IPS-18a (cell line): ENCODE data around the gene GPR155.

Experiments
- H3K27ac ChIP-seq: one replicate; pipeline ENCODE4 v1.5.1; 2013; ENCODE audit warnings: low read length
- H3K27me3 ChIP-seq: one replicate; pipeline ENCODE4 v1.6.1; 2013; ENCODE audit warnings: mild to moderate bottlenecking, low read length; ENCODE audit not compliant: control insufficient read depth, insufficient read depth
- H3K36me3 ChIP-seq: one replicate; pipeline ENCODE4 v1.6.1; 2013; ENCODE audit warnings: low read depth, low read length; ENCODE audit not compliant: control insufficient read depth
- H3K4me1 ChIP-seq: one replicate; pipeline ENCODE4 v1.6.1; 2013; ENCODE audit warnings: low read depth, low read length; ENCODE audit not compliant: control insufficient read depth
- H3K4me3 ChIP-seq: one replicate; pipeline ENCODE4 v1.5.1; 2013; ENCODE audit warnings: low read length
- H3K9ac ChIP-seq: one replicate; pipeline ENCODE4 v1.6.1; 2013; ENCODE audit warnings: mild to moderate bottlenecking, low read length, moderate library complexity
- H3K9me3 ChIP-seq: one replicate; pipeline ENCODE4 v1.6.1; 2013; ENCODE audit warnings: low read depth, low read length; ENCODE audit not compliant: control insufficient read depth

GPR155 gene

GRCh38 chr2:174486563-174487107 is at the start of gene GPR155:
TSS of gene GPR155 (minus strand) at chr2:174487029. CDS start at chr2:174481956, 5,073 bp downstream.
- H3K27ac ChIP-seq: peak within 1 kb of the TSS; percentile 89
- peak within 1 kb of the TSS; percentile 86 for H3K4me3 ChIP-seq
- H3K27me3 ChIP-seq: peaks cover 37% of the 10 kb centered on the region
- no peaks in the 10 kb centered on the region for H3K4me1 ChIP-seq
- H3K9me3 ChIP-seq: no peaks in the 10 kb centered on the region
- H3K9ac ChIP-seq: peak within 1 kb of the TSS; percentile 48
- no peaks in the 10 kb centered on the region for H3K36me3 ChIP-seq

GRCh38 chr2:174535757-174536703 is 49.2 kb upstream of the GPR155 start:
- no peaks in the 10 kb centered on the region for H3K9me3 ChIP-seq
- no peak overlapping the region for H3K4me3 ChIP-seq
- H3K27ac ChIP-seq: no peak overlapping the region
- no peaks in the 10 kb centered on the region for H3K4me1 ChIP-seq
- H3K27me3 ChIP-seq: no peaks in the 10 kb centered on the region
- no peak overlapping the region for H3K9ac ChIP-seq
- H3K36me3 ChIP-seq: no peaks in the 10 kb centered on the region

GRCh38 chr2:174535083-174535482 is 48.3 kb upstream of the GPR155 start:
- H3K27me3 ChIP-seq: no peaks in the 10 kb centered on the region
- H3K4me1 ChIP-seq: no peaks in the 10 kb centered on the region
- H3K27ac ChIP-seq: no peak overlapping the region
- no peak overlapping the region for H3K4me3 ChIP-seq
- no peaks in the 10 kb centered on the region for H3K36me3 ChIP-seq
- H3K9ac ChIP-seq: no peak overlapping the region
- no peaks in the 10 kb centered on the region for H3K9me3 ChIP-seq

GRCh38 chr2:174529916-174530315 is 43.1 kb upstream of the GPR155 start:
- no peak overlapping the region for H3K9ac ChIP-seq
- H3K27ac ChIP-seq: no peak overlapping the region

GRCh38 chr2:174527959-174528358 is 41.1 kb upstream of the GPR155 start:
- H3K27ac ChIP-seq: no peak overlapping the region
- no peak overlapping the region for H3K9ac ChIP-seq
- no peaks in the 10 kb centered on the region for H3K4me1 ChIP-seq
- H3K9me3 ChIP-seq: no peaks in the 10 kb centered on the region
- no peaks in the 10 kb centered on the region for H3K36me3 ChIP-seq
- no peak overlapping the region for H3K4me3 ChIP-seq
- no peaks in the 10 kb centered on the region for H3K27me3 ChIP-seq

More at GRCh38 chr2:174529916-174530315, 43.1 kb upstream of the GPR155 start:
- Histone ChIP-seq H3K4me1 (no peaks in the 10 kb centered on the region), H3K36me3 (no peaks in the 10 kb centered on the region), H3K27me3 (no peaks in the 10 kb centered on the region), H3K9me3 (no peaks in the 10 kb centered on the region), H3K4me3 (no peak overlapping the region)

GRCh38 chr2:174527101-174527721 is 40.4 kb upstream of the GPR155 start:
- Histone ChIP-seq H3K9ac (no peak overlapping the region), H3K9me3 (no peaks in the 10 kb centered on the region), H3K36me3 (no peaks in the 10 kb centered on the region), H3K4me1 (no peaks in the 10 kb centered on the region), H3K27ac (no peak overlapping the region), H3K27me3 (no peaks in the 10 kb centered on the region), H3K4me3 (no peak overlapping the region)

GRCh38 chr2:174524527-174524926 is 37.7 kb upstream of the GPR155 start:
- H3K27ac ChIP-seq: no peak overlapping the region
- H3K36me3 ChIP-seq: no peaks in the 10 kb centered on the region
- no peak overlapping the region for H3K9ac ChIP-seq
- H3K9me3 ChIP-seq: no peaks in the 10 kb centered on the region
- no peaks in the 10 kb centered on the region for H3K27me3 ChIP-seq
- H3K4me3 ChIP-seq: no peak overlapping the region
- no peaks in the 10 kb centered on the region for H3K4me1 ChIP-seq

- Histone ChIP-seq H3K4me1 (no peaks in the 10 kb centered on the region), H3K4me3 (no peak overlapping the region), H3K36me3 (no peaks in the 10 kb centered on the region)
These were observed 35.7 kb upstream of the GPR155 start for GRCh38 chr2:174522553-174522952.

GRCh38 chr2:174518395-174518794 is 31.6 kb upstream of the GPR155 start:
- no peak overlapping the region for H3K9ac ChIP-seq
- no peaks in the 10 kb centered on the region for H3K9me3 ChIP-seq
- no peaks in the 10 kb centered on the region for H3K27me3 ChIP-seq
- H3K4me3 ChIP-seq: no peak overlapping the region
- H3K4me1 ChIP-seq: no peaks in the 10 kb centered on the region
- no peaks in the 10 kb centered on the region for H3K36me3 ChIP-seq
- H3K27ac ChIP-seq: no peak overlapping the region

More at GRCh38 chr2:174522553-174522952, 35.7 kb upstream of the GPR155 start:
- Histone ChIP-seq H3K27me3 (no peaks in the 10 kb centered on the region), H3K9ac (no peak overlapping the region), H3K27ac (no peak overlapping the region), H3K9me3 (no peaks in the 10 kb centered on the region)

GRCh38 chr2:174516501-174517378 is 29.9 kb upstream of the GPR155 start:
- H3K4me3 ChIP-seq: no peak overlapping the region
- H3K36me3 ChIP-seq: no peaks in the 10 kb centered on the region
- H3K9me3 ChIP-seq: no peaks in the 10 kb centered on the region
- H3K27ac ChIP-seq: no peak overlapping the region
- H3K27me3 ChIP-seq: no peaks in the 10 kb centered on the region
- no peaks in the 10 kb centered on the region for H3K4me1 ChIP-seq
- H3K9ac ChIP-seq: no peak overlapping the region

GRCh38 chr2:174512345-174512744 is 25.5 kb upstream of the GPR155 start:
- Histone ChIP-seq H3K9me3 (peaks cover 18% of the 10 kb centered on the region), H3K27ac (no peak overlapping the region), H3K9ac (no peak overlapping the region), H3K36me3 (no peaks in the 10 kb centered on the region), H3K4me3 (no peak overlapping the region), H3K4me1 (no peaks in the 10 kb centered on the region), H3K27me3 (no peaks in the 10 kb centered on the region)
